Islet of Langerhans (tissue), 1 donor: ENCODE data around the gene CYLD.

ENCODE experiments used
- FAIRE-seq: peaks from one replicate; lab custom pipeline; 2011; peaks lifted over from hg19 to GRCh38; lab: Jason Lieb, UNC

The CYLD gene

DNA sequence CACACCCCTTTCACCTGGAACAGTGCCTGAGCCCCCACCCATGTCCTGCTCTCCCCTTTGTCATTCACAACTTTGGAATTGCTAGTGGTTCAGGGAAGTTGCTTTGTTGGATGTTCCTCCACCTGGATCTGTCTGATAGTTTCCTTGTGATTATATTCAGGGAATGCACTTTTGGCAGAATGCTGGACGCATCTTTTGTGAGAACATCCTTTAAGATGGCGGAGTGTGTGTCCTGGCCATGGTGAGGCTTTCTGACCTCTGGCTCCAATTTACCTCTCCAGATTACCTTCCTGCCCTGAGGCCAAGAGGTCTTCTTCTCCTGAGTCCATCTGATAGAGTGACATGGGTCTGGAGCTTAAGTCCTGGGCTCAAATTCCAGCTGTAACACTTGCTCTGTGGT lies 104.6 kb downstream of the CYLD start:
- no peak for FAIRE-seq

GRCh38 chr16:50847166-50847565 lies 105.3 kb downstream of the CYLD start:
- no peak for FAIRE-seq

DNA sequence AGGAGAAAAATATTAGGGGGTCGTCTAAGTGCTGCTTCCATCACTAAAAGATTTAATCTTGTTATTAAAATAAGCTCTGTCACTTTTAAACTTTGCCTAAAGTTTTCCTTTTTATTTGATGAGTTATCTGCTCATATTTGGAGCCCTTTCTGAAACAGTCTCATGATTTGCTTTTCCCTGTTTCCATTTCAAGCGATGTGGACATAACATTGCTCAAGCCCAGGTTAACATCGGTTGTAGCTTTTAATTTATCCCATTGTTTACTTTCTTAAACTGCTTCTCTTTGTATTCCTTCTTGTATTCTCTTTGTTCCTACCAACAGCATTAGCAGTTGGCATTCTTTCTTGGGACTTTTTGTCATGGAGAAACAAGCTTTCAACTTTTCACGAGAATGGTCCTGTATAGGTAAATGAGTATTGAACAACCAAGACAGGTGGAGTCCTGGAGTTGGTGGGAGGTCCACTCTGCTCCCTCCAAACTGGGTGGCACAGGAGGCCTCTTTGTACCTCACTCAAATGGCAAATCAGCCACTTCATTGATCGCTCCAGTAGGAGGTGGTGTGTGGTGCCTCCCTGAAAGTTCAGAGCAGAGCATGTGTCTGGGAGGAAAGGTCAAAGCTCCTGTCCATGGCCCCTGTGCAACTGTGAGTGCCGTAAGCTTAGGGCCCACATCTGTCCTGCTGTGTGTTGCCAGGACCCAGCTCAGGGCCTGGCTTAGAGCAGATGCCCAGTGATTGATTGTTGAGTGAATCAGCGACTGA lies 107.0 kb downstream of the CYLD start:
- FAIRE-seq, result no peak
